H1 (cell line): ENCODE results near the gene EVA1B. TPM values are rescaled to one million over a fixed set of nuclear protein-coding genes. Genes with fewer than 3 reads are reported as not detected.

Experiments used
- CTCF ChIA-PET: fragments of 300-600 bp; sonication (Branson Sonifier 250); formaldehyde crosslinking; loops from one replicate; lab custom pipeline; 2021; ENCODE audit not compliant: partially characterized antibody; lab: Charles Lee
- POLR2A ChIA-PET: fragments of 300-600 bp; sonication (Branson Sonifier 250); formaldehyde crosslinking; loops from one replicate; lab custom pipeline; 2021; ENCODE audit warnings: inconsistent platforms; ENCODE audit not compliant: partially characterized antibody; lab: Charles Lee
- DNase-seq, 2 experiments: peaks; one replicate each; pipeline versions ENCODE4 v3.0.0 to v3.0.0-alpha.2; 2010 to 2022; ENCODE audit warnings: low spot score in 2 of 2, low read depth in 1 of 2, mixed read lengths in 1 of 2
- FAIRE-seq: peaks from 2 replicates; lab custom pipeline; 2011; peaks lifted over from hg19 to GRCh38; lab: Jason Lieb, UNC
- H2AFZ ChIP-seq: 2 replicates; pipeline ENCODE4 v1.8.1; 2012; ENCODE audit warnings: low read length, inconsistent platforms
- H2AK5ac ChIP-seq: 2 replicates; pipeline ENCODE4 v1.6.1; 2013; ENCODE audit warnings: low read depth, low read length
- H2BK120ac ChIP-seq: replicated peaks from 2 replicates; pipeline ENCODE3; 2013; ENCODE audit warnings: low read depth, low read length, inconsistent platforms
- H2BK12ac ChIP-seq: 2 replicates; pipeline ENCODE4 v1.6.1; 2013; ENCODE audit warnings: low read depth, low read length
- H2BK15ac ChIP-seq: 2 replicates; pipeline ENCODE4 v1.6.1; 2013; ENCODE audit warnings: low read length
- H2BK20ac ChIP-seq: 2 replicates; pipeline ENCODE4 v1.6.1; 2013; ENCODE audit warnings: low read length
- H2BK5ac ChIP-seq: 2 replicates; pipeline ENCODE4 v1.6.1; 2013; ENCODE audit warnings: low read depth, low read length
- H3K14ac ChIP-seq: 2 replicates; pipeline ENCODE4 v1.6.1; 2013; ENCODE audit warnings: inconsistent platforms; ENCODE audit not compliant: insufficient read length
- H3K18ac ChIP-seq: 2 replicates; pipeline ENCODE4 v1.6.1; 2013; ENCODE audit warnings: low read length; ENCODE audit errors: extremely low read depth
- H3K23ac ChIP-seq: 2 replicates; pipeline ENCODE4 v1.6.1; 2013; ENCODE audit warnings: inconsistent platforms; ENCODE audit not compliant: insufficient read length
- H3K23me2 ChIP-seq: 2 replicates; pipeline ENCODE4 v1.6.1; 2013; ENCODE audit warnings: low read depth, low read length
- H3K27ac ChIP-seq: 2 replicates; pipeline ENCODE4 v1.6.1; 2011; ENCODE audit warnings: low read depth, low read length, inconsistent platforms
- H3K27me3 ChIP-seq, 4 experiments: replicated peaks in 1 of 4; 1 replicate in 1 of 4; 2 replicates in 3 of 4; pipeline versions ENCODE4 v1.6.1 to v1.8.1; 2011 to 2013; ENCODE audit warnings: low read length in 3 of 4, mild to moderate bottlenecking in 3 of 4, inconsistent platforms in 2 of 4, mixed read lengths in 2 of 4, moderate library complexity in 1 of 4; ENCODE audit not compliant: control insufficient read depth in 3 of 4, insufficient read depth in 3 of 4; ENCODE audit errors: extremely low read depth in 1 of 4
- H3K36me3 ChIP-seq, 4 experiments: 2 replicates each; pipeline versions ENCODE4 v1.6.1 to v1.8.1; 2011 to 2013; ENCODE audit warnings: mild to moderate bottlenecking in 4 of 4, low read length in 3 of 4, moderate library complexity in 2 of 4, control low read depth in 1 of 4, inconsistent platforms in 1 of 4; ENCODE audit not compliant: insufficient read depth in 4 of 4, control insufficient read depth in 2 of 4
- H3K4ac ChIP-seq: replicated peaks from 2 replicates; pipeline ENCODE3; 2013; ENCODE audit warnings: low read length, low read depth, mixed read lengths, inconsistent platforms; ENCODE audit not compliant: insufficient read length
- H3K4me1 ChIP-seq, 4 experiments: replicated peaks in 1 of 4; 1 replicate in 1 of 4; 2 replicates in 3 of 4; pipeline versions ENCODE4 v1.6.1 to v1.8.1; 2011 to 2013; ENCODE audit warnings: low read length in 3 of 4, inconsistent platforms in 2 of 4, mixed read lengths in 1 of 4; ENCODE audit not compliant: insufficient read depth in 4 of 4, control insufficient read depth in 3 of 4
- H3K4me2 ChIP-seq, 2 experiments: 2 replicates each; pipeline versions ENCODE4 v1.6.1 to v1.8.1; 2011 to 2013; ENCODE audit warnings: low read depth in 2 of 2, low read length in 2 of 2, control low read depth in 1 of 2, inconsistent platforms in 1 of 2, mild to moderate bottlenecking in 1 of 2; ENCODE audit not compliant: insufficient read depth in 1 of 2
- H3K4me3 ChIP-seq, 4 experiments: fragments of 200-600, 300-600 bp in 1 of 4; sonication (generic), shearing (Covaris generic), sonication (Bioruptor Twin) in 1 of 4; 2 replicates each; pipeline versions ENCODE4 v1.5.1 to v1.8.1; 2011 to 2016; ENCODE audit warnings: low read length in 4 of 4, low read depth in 3 of 4, control low read depth in 2 of 4, inconsistent platforms in 2 of 4, mild to moderate bottlenecking in 2 of 4, mixed read lengths in 1 of 4, moderate library complexity in 1 of 4; ENCODE audit not compliant: insufficient read depth in 2 of 4; ENCODE audit errors: extremely low read depth in 1 of 4
- H3K56ac ChIP-seq: replicated peaks from 2 replicates; pipeline ENCODE3; 2013; ENCODE audit warnings: low read depth, mild to moderate bottlenecking, mixed read lengths, low read length, inconsistent platforms; ENCODE audit not compliant: insufficient read length
- H3K79me1 ChIP-seq: 2 replicates; pipeline ENCODE4 v1.6.1; 2013; ENCODE audit warnings: low read depth, low read length, control low read depth
- H3K79me2 ChIP-seq, 2 experiments: 2 replicates each; pipeline versions ENCODE4 v1.6.1 to v1.8.1; 2012 to 2013; ENCODE audit warnings: low read length in 2 of 2, mild to moderate bottlenecking in 2 of 2, inconsistent platforms in 1 of 2; ENCODE audit not compliant: insufficient read depth in 2 of 2, control insufficient read depth in 1 of 2
- H3K9ac ChIP-seq, 4 experiments: replicated peaks in 1 of 4; 1 replicate in 1 of 4; 2 replicates in 3 of 4; pipeline versions ENCODE4 v1.6.1 to v1.8.1; 2011 to 2013; ENCODE audit warnings: low read depth in 3 of 4, low read length in 3 of 4, control low read depth in 2 of 4, mild to moderate bottlenecking in 2 of 4, moderate library complexity in 2 of 4, inconsistent platforms in 1 of 4; ENCODE audit errors: extremely low read depth in 1 of 4
- H3K9me3 ChIP-seq, 2 experiments: 2 replicates each; pipeline versions ENCODE4 v1.6.1 to v1.8.1; 2012 to 2013; ENCODE audit warnings: mild to moderate bottlenecking in 2 of 2, moderate library complexity in 2 of 2, control low read depth in 1 of 2, inconsistent platforms in 1 of 2, low read depth in 1 of 2, low read length in 1 of 2, mixed read lengths in 1 of 2; ENCODE audit not compliant: insufficient read depth in 2 of 2
- H4K20me1 ChIP-seq, 2 experiments: replicated peaks in 1 of 2; 2 replicates each; pipeline versions ENCODE3 to v1.8.1; 2011 to 2013; ENCODE audit warnings: inconsistent platforms in 2 of 2, low read length in 2 of 2, mild to moderate bottlenecking in 1 of 2; ENCODE audit not compliant: insufficient read depth in 2 of 2, control insufficient read depth in 1 of 2
- H4K5ac ChIP-seq: 2 replicates; pipeline ENCODE4 v1.6.1; 2013; ENCODE audit warnings: low read length, low read depth, mixed read lengths, inconsistent platforms; ENCODE audit not compliant: insufficient read length
- H4K8ac ChIP-seq: 2 replicates; pipeline ENCODE4 v1.8.0; 2013; ENCODE audit warnings: mild to moderate bottlenecking, moderate library complexity, low read length, inconsistent platforms; ENCODE audit not compliant: insufficient read depth; ENCODE audit errors: extremely low read depth
- H4K91ac ChIP-seq: replicated peaks from 2 replicates; pipeline ENCODE3; 2013; ENCODE audit warnings: low read length, mixed read lengths, inconsistent platforms; ENCODE audit not compliant: insufficient read length
- GABPA ChIP-seq: IDR thresholded peaks from 2 replicates; pipeline ENCODE4 v1.6.1; 2011; ENCODE audit warnings: mild to moderate bottlenecking, low read length, moderate library complexity, borderline replicate concordance; ENCODE audit not compliant: insufficient read depth
- MAFK ChIP-seq: IDR thresholded peaks from 2 replicates; pipeline ENCODE4 v1.6.1; 2012; ENCODE audit warnings: low read depth, mild to moderate bottlenecking, improper control_type of control experiment, low read length
- PHF8 ChIP-seq: fragments of 200-600 bp; sonication (generic); conservative IDR thresholded peaks from 2 replicates; pipeline ENCODE4 v1.7.1; 2012; ENCODE audit warnings: low read depth, mild to moderate bottlenecking, inconsistent platforms, low read length, moderate library complexity
- WGBS, 2 experiments: shearing (Covaris generic) in 1 of 2; methylation state at CpG; one replicate each; pipeline versions ENCODE4 v1.1.6 to v1.1.7; 2013 to 2015; ENCODE audit warnings: low lambda C conversion rate in 2 of 2, mixed read lengths in 2 of 2, inconsistent platforms in 1 of 2, low coverage in 1 of 2, missing lambda C conversion rate in 1 of 2; ENCODE audit not compliant: insufficient replicate concordance in 2 of 2, insufficient coverage in 1 of 2, insufficient read length in 1 of 2; ENCODE audit errors: extremely low coverage in 1 of 2, missing lambda C conversion rate in 1 of 2; 5-methylcytosine and 5-hydroxymethylcytosine counted together
- polyA plus RNA-seq, 7 experiments: library from polyadenylated mRNA; depleted of rRNA in 3 of 7; stranded (reverse) in 5 of 7; unstranded in 2 of 7; fragments of >200 nt in 5 of 7; fragments of 200-250 nt in 2 of 7; gene quantifications; 1 replicate in 5 of 7; 2 replicates in 1 of 7; 4 replicates in 1 of 7; pipeline versions ENCODE4 v1.2.1 to v1.2.3, GENCODE V29; 2011 to 2013; ENCODE audit warnings: missing spikeins in 2 of 7, mixed read lengths in 2 of 7
- total RNA-seq: library from RNA; stranded (reverse); fragmentation: NEBNext Ultra II Directional; extraction: Animal tissue kit (Norgen Biotek cat#: 25700); gene quantifications from 2 replicates; pipeline ENCODE4 v1.2.1, GENCODE V29; 2021

The EVA1B gene
- total and polyA plus RNA-seq, 2 of the 8 experiments (the other 6 are each of a cell fraction or from before 2014, with no cell fraction given), result 10.0 to 19.9 TPM

GRCh38 chr1:36358514-36359084 lies 35.2 kb upstream of the EVA1B start:
- no peak overlapping the region for H3K9ac ChIP-seq
- no peak overlapping the region for H4K91ac ChIP-seq
- ChIA-PET CTCF (interaction anchor here (1.1 to 13.3 kb wide), 2 partner anchors 17 to 43 kb away, joined by 4 to 150 read pairs; no protein-coding TSS in a partner anchor), POLR2A (interaction anchor here (1.2 to 2.9 kb wide), 4 partner anchors 16 to 42 kb away, joined by 3 to 7 read pairs (median 3); no protein-coding TSS in a partner anchor)
- no peak overlapping the region for H4K5ac ChIP-seq
- H3K23me2 ChIP-seq, result no peaks in the 10 kb centered on the region
- no peak overlapping the region for H3K4ac ChIP-seq
- H3K4me1 ChIP-seq, result no peaks in the 10 kb centered on the region
- no peak overlapping the region for H2BK15ac ChIP-seq
- H4K20me1 ChIP-seq, result peaks cover 3 to 6% of the 10 kb centered on the region in 2 experiments
- H3K27me3 ChIP-seq, result no peaks in the 10 kb centered on the region
- no peak overlapping the region for H3K18ac ChIP-seq
- no peaks in the 10 kb centered on the region; the same call in 1 of the 2 replicates for H3K79me1 ChIP-seq
- no peak overlapping the region for H2BK12ac ChIP-seq
- no peak overlapping the region for H2BK120ac ChIP-seq
- DNase-seq, result no peak
- H3K79me2 ChIP-seq, result peaks cover 0 to 2% of the 10 kb centered on the region in 2 experiments; a peak in 1 of 4 replicates
- H3K9me3 ChIP-seq, result no peaks in the 10 kb centered on the region
- no peak overlapping the region for H4K8ac ChIP-seq
- no peak overlapping the region for H3K4me2 ChIP-seq
- H2AFZ ChIP-seq, result no peak overlapping the region
- no peak overlapping the region for H2BK20ac ChIP-seq
- no peak overlapping the region for H3K27ac ChIP-seq
- H3K36me3 ChIP-seq, result peaks cover 2 to 25% (median 9%) of the 10 kb centered on the region in 4 experiments; a peak in 6 of 8 replicates
- no peak overlapping the region for H3K23ac ChIP-seq
- no peak for FAIRE-seq
- WGBS, 2 experiments, result 94% methylated on average over 13 of the region's 13 CpGs; no CpG with 5 or more reads in 1 of the 2 experiments
- no peak overlapping the region for H2AK5ac ChIP-seq
- no peak overlapping the region for H3K14ac ChIP-seq
- H2BK5ac ChIP-seq, result no peak overlapping the region
- H3K56ac ChIP-seq, result no peak overlapping the region
- H3K4me3 ChIP-seq, result no peak overlapping the region
- TF ChIP-seq GABPA, result no peak
- no peak for TF ChIP-seq PHF8
- TF ChIP-seq MAFK, result no peak
